GM12874 (cell line): ENCODE measurements around the gene SLC43A3.

Experiments
- TF ChIP-seq, protein P1 (sequence below): IDR thresholded peaks from 2 replicates; pipeline ENCODE4 v1.5.1; 2011; ENCODE audit warnings: low read depth, mild to moderate bottlenecking, control low read depth, low read length, moderate library complexity; ENCODE audit not compliant: insufficient read depth

The SLC43A3 gene

DNA sequence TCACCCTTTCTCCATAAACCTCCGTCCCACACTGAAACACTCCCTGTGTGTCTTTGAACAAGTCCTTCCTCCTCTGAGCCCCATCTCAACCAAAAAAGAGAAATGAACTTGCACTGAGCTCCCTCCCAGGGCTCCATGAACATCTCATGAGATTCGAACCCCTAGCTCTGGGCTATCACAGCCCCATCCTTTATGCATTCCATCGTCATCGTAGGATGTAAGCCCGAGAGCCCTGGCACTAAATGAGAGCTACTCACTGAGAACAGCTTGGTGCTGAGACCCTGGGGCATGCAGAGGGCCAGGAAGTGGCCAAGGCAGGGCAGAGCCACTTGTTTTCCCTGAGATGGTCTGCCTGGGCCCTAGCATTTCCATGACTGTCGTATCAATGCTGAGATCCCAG lies 12.9 kb upstream of the SLC43A3 start:
- TF ChIP-seq, protein P1, sequence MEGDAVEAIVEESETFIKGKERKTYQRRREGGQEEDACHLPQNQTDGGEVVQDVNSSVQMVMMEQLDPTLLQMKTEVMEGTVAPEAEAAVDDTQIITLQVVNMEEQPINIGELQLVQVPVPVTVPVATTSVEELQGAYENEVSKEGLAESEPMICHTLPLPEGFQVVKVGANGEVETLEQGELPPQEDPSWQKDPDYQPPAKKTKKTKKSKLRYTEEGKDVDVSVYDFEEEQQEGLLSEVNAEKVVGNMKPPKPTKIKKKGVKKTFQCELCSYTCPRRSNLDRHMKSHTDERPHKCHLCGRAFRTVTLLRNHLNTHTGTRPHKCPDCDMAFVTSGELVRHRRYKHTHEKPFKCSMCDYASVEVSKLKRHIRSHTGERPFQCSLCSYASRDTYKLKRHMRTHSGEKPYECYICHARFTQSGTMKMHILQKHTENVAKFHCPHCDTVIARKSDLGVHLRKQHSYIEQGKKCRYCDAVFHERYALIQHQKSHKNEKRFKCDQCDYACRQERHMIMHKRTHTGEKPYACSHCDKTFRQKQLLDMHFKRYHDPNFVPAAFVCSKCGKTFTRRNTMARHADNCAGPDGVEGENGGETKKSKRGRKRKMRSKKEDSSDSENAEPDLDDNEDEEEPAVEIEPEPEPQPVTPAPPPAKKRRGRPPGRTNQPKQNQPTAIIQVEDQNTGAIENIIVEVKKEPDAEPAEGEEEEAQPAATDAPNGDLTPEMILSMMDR: no peak

DNA sequence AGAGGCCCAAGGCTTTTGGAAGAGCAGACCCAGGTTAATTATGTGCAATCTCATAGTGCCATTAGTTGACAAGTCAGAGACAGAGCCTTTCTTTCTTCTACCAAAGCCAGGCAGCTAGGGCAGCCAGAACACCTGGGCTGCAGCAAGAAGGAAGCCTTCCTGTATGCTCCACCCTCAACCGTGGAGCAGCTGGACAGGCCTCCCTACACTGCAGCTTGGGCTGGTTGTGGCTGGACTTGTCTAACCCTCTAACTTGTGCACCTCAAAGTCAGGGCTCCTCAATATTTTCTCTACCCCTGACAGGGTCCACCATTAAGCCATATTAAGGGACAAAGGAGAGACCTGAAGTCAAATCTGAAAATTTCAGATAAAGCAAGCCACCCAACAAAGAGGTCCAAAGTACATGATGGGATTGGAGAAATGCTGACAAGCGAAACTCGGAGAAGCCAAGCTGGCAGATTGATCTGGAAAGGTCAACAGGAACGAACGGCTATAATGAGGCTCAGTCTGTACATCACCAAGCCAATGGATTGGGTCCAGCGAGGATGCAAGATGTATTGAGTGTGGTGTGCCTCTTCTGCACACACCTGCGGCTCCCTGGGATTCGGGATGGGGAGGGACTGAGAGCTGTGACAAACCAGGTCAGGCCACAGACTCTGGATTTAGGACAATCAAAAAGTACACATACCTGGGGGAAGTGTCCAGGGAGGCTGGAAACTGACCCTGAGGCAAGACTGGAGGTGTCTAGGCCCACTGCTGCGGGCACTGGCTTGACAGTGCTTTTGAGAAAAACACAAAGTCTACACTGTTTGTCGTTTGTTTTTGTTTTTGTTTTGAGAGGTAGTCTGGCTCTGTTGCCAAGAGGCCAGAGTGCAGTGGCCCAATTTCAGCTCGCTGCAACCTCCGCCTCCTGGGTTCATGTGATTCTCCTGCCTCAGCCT lies 11.7 kb upstream of the SLC43A3 start:
- TF ChIP-seq, protein P1: no peak

DNA sequence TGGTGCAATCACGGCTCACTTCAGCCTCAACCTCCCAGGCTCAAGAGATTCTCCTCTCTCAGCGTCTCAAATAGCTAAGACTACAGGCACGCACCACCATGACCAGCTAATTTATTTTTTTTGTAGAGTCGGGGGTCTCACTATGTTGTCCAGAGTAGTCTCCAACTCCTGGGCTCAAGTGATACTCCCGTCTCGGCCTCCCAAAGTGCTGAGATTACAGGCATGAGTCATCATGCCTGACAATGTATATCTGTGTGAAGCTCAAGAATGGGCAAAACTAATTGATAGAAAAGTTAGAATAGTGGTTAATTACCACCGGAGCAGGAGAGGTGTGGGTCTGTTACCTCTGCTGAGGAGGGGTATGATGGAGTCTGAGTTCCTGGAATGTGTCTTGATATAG lies 9.1 kb upstream of the SLC43A3 start:
- TF ChIP-seq, protein P1: no peak

DNA sequence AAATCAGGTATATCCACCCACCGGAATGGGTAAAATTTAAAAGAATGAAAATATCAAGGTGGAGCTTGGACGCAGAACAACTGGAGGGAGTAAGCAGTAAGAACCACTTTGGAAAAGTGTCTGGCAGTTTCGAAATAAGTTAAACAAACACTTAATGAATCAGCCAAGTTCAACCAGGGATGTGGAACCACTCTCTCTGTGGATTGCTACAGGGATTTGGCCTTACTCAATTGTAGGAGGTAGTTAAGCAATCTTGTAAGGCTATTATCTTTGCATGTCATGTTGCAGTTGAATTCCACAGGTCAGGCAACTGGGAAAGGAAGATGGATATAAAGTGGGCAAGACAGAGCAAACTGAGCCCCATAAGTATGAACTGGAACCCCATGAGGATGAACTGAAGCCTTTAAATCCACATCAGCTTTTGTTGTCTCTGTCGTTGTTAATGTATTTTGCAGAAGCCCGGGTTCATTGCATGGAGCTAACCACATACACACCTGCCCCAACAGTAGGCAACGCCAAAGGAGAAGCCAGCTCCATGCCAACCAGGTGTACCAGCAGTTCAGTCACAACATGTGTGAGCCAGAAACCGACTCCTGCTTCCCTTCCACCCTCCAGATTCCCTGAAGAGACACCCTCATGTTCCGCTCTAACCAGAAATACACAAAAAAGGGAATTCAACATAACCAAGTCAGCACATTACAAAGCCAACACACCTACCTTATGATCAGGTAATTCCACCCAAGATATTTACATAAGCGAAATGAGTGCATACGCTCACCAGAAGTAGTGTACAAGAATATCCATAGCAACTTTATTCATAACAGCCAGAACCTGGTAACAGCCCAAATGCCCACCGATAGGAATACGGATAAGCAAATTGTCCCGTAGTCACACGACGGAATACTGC lies 8.0 kb upstream of the SLC43A3 start:
- TF ChIP-seq, protein P1: no peak

DNA sequence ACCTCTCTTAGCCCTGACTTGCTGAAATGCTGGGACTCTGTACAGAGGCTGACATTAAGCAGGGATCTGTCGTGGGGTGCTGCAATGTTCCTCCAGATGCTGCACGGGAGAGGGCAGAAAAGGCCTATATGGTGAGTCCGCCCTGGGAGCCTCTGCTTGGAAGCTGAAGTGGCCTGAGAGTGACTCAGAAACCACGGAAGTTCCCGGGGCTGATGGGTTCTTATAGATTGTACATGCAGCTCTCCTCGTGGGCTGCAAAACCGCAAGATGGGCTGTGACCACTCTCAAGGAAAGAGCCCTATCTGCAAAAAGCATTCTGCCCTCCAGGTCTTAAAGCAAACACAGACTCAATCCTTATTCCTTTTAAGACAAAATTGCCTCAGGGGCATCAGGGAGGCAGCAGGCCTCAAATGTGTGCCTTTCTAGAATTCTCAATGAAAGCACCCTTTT lies 5.8 kb upstream of the SLC43A3 start:
- TF ChIP-seq, protein P1: no peak

DNA sequence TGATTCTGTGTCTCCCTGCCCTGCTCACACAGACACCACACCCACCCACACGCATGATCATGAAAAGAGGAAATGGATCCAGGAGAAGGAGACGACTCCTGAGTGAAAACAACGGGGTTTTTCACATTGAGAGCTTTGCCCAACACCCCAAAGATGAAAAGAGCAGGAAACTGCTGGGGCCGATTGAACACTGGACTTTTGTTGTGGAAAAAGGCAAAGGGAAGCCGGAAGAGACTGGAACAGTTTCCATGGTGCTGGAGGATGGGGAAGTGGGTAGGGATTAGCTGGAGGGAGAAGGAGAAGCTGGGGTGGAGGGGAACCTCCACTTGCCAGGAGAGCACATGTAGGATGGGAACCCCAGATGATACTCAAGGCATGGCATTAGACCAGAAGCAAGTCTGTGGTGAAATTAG lies 5.2 kb upstream of the SLC43A3 start:
- TF ChIP-seq, protein P1: no peak

DNA sequence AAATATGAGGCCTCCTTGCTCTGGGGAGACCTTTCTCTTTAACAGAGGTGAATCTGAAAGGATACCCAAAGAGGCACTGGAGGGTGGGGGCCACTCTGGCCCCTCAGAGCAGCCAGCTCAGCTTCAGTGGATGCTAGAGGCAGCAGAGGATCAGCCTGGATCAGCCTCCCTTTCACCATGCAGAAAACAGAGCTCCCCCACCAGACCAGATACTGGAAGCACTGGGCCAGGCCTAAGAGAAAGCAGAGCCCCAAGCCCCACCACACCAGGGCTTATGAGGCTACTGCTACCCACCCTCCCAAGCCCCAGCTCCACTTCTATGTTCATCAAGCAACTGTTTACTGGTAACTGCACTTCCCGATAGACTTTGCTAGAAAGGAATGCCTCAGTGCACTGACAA lies 4.0 kb upstream of the SLC43A3 start:
- TF ChIP-seq, protein P1: 0 out of 2 replicates have a peak, but pooled peaks have one; percentile 6
